K562 (cell line): ENCODE data around the gene USP44. TPM values are rescaled to one million over a fixed set of nuclear protein-coding genes. Genes with fewer than 3 reads are reported as not detected.

ENCODE experiments used
- ATAC-seq: fragments of 200-7000 bp; cut with Tn5 transposase; 3 replicates; pipeline ENCODE4 v1.9.1; 2020; ENCODE audit warnings: moderate library complexity
- BruUV-seq: library from RNA; stranded (reverse); fragments of 400-500 nt; replicated peaks from 2 replicates; lab custom pipeline; 2021; lab: Mats Ljungman, UMichigan
- CTCF ChIA-PET: fragments of 300-600 bp; formaldehyde crosslinking; extraction: SDS; loops from one replicate; lab custom pipeline; 2021; ENCODE audit warnings: low intra/inter-chr PET ratio; lab: Yijun Ruan, JAX
- POLR2A ChIA-PET: fragments of 300-600, 350-650 bp; sonication (Branson Sonifier 250); formaldehyde crosslinking; extraction: SDS; loops from one replicate; lab custom pipeline; 2021; ENCODE audit warnings: antibody characterized with exemption, inconsistent platforms; lab: Yijun Ruan, JAX
- DNase-seq, 4 experiments: peaks; one replicate each; pipeline versions ENCODE4 v3.0.0 to v3.0.0-alpha.2; 2011 to 2018; ENCODE audit warnings: low spot score in 3 of 4, mixed read lengths in 3 of 4; ENCODE audit errors: extremely low read depth in 1 of 4
- FAIRE-seq: peaks from 2 replicates; lab custom pipeline; 2011; peaks lifted over from hg19 to GRCh38; lab: Jason Lieb, UNC
- H2AFZ ChIP-seq: 2 replicates; pipeline ENCODE4 v1.6.0; 2011; ENCODE audit warnings: low read depth, low read length, control low read depth, inconsistent platforms
- H3K27ac ChIP-seq: fragments of 200-600 bp; 3 replicates; pipeline ENCODE4 v1.8.0; 2011; ENCODE audit warnings: low read depth, mild to moderate bottlenecking, control low read depth, inconsistent platforms, low read length, moderate library complexity, mixed read lengths; ENCODE audit errors: extremely low read depth
- H3K27me3 ChIP-seq, 2 experiments: fragments of 300-600 bp in 1 of 2; 2 replicates in 1 of 2; 3 replicates in 1 of 2; pipeline versions ENCODE4 v1.6.0 to v1.8.0; 2011; ENCODE audit warnings: inconsistent platforms in 2 of 2, low read length in 2 of 2, mild to moderate bottlenecking in 1 of 2, mixed read lengths in 1 of 2, moderate library complexity in 1 of 2; ENCODE audit not compliant: control insufficient read depth in 2 of 2, insufficient read depth in 2 of 2
- H3K36me3 ChIP-seq: fragments of 300-600 bp; 3 replicates; pipeline ENCODE4 v1.8.0; 2011; ENCODE audit warnings: mild to moderate bottlenecking, low read length, inconsistent platforms; ENCODE audit not compliant: control insufficient read depth, insufficient read depth
- H3K4me1 ChIP-seq, 2 experiments: fragments of 200-600 bp in 1 of 2; replicated peaks in 1 of 2; 2 replicates in 1 of 2; 3 replicates in 1 of 2; pipeline versions ENCODE4 v1.5.1 to v1.8.0; 2011; ENCODE audit warnings: inconsistent platforms in 2 of 2, low read length in 2 of 2, mild to moderate bottlenecking in 1 of 2, mixed read lengths in 1 of 2, moderate library complexity in 1 of 2; ENCODE audit not compliant: control insufficient read depth in 2 of 2, insufficient read depth in 2 of 2
- H3K4me2 ChIP-seq: 2 replicates; pipeline ENCODE4 v1.6.1; 2011; ENCODE audit warnings: low read length, control low read depth, inconsistent platforms, mixed read lengths; ENCODE audit not compliant: insufficient read depth
- H3K4me3 ChIP-seq: fragments of 200-600 bp; sonication (generic), shearing (Covaris generic); 2 replicates; pipeline ENCODE4 v1.5.1; 2016; ENCODE audit warnings: control low read depth, inconsistent platforms
- H3K79me2 ChIP-seq: fragments of 200-600 bp; 3 replicates; pipeline ENCODE4 v1.8.0; 2011; ENCODE audit warnings: low read length, inconsistent platforms; ENCODE audit not compliant: control insufficient read depth, insufficient read depth
- H3K9ac ChIP-seq, 2 experiments: 2 replicates each; pipeline versions ENCODE4 v1.6.0 to v1.6.1; 2011; ENCODE audit warnings: low read depth in 2 of 2, low read length in 2 of 2, control low read depth in 1 of 2, inconsistent platforms in 1 of 2, mild to moderate bottlenecking in 1 of 2, mixed read lengths in 1 of 2; ENCODE audit not compliant: insufficient read depth in 1 of 2
- H3K9me1 ChIP-seq: one replicate; pipeline ENCODE4 v1.6.0; 2011; ENCODE audit warnings: inconsistent platforms, mild to moderate bottlenecking, low read length, moderate library complexity; ENCODE audit not compliant: control insufficient read depth, insufficient read depth
- H3K9me3 ChIP-seq: replicated peaks from 2 replicates; pipeline ENCODE4 v1.5.1; 2011; ENCODE audit warnings: low read depth, low read length, inconsistent platforms; ENCODE audit not compliant: control insufficient read depth, insufficient read depth
- H4K20me1 ChIP-seq: replicated peaks from 2 replicates; pipeline ENCODE4 v1.6.1; 2011; ENCODE audit warnings: low read length, inconsistent platforms, mixed read lengths; ENCODE audit not compliant: control insufficient read depth, insufficient read depth
- ADNP ChIP-seq: fragments of 200-800 bp; sonication (Bioruptor generic); IDR thresholded peaks from 2 replicates; pipeline ENCODE4 v1.6.1; 2016; ENCODE audit warnings: missing genetic modification characterization, missing compliant biosample characterization
- ARHGAP35 ChIP-seq: fragments of 450-650 bp; IDR thresholded peaks from 2 replicates; pipeline ENCODE4 v1.6.1; 2018; ENCODE audit not compliant: partially characterized antibody
- CBX5 ChIP-seq: IDR thresholded peaks from 2 replicates; pipeline ENCODE4 v1.6.1; 2014; ENCODE audit warnings: low read depth, borderline replicate concordance
- HMG20A ChIP-seq: fragments of 450-650 bp; formaldehyde crosslinking; conservative IDR thresholded peaks from 2 replicates; pipeline ENCODE4 v1.4.0; 2020; ENCODE audit warnings: mild to moderate bottlenecking, mixed read lengths
- LCOR ChIP-seq: sonication (generic); formaldehyde crosslinking; IDR thresholded peaks from 2 replicates; pipeline ENCODE4 v1.8.0; 2022; ENCODE audit warnings: mild to moderate bottlenecking, missing genetic modification reagents
- MED1 ChIP-seq: sonication (generic); formaldehyde crosslinking; IDR thresholded peaks from 2 replicates; pipeline ENCODE4 v1.8.1; 2023; ENCODE audit warnings: missing genetic modification reagents, borderline replicate concordance
- POLR2G ChIP-seq: fragments of 200-400 bp; formaldehyde crosslinking; IDR thresholded peaks from 2 replicates; pipeline ENCODE4 v1.6.1; 2017; ENCODE audit warnings: low read depth, mild to moderate bottlenecking, antibody characterized with exemption, low read length, moderate library complexity
- PRPF4 ChIP-seq: fragments of 200-400 bp; formaldehyde crosslinking; IDR thresholded peaks from one replicate; pipeline ENCODE4 v1.6.1; 2017; ENCODE audit warnings: low read length, low read depth, mild to moderate bottlenecking; ENCODE audit not compliant: insufficient read depth, poor library complexity, severe bottlenecking
- RB1 ChIP-seq: fragments of 450-650 bp; IDR thresholded peaks from 2 replicates; pipeline ENCODE4 v1.6.1; 2017; ENCODE audit warnings: low read depth, mild to moderate bottlenecking
- RFX5 ChIP-seq: IDR thresholded peaks from 2 replicates; pipeline ENCODE4 v1.6.1; 2011; ENCODE audit warnings: low read depth, mild to moderate bottlenecking, improper control_type of control experiment, low read length
- SIN3A ChIP-seq, 2 experiments: fragments of 150-350 bp in 1 of 2; IDR thresholded peaks; 2 replicates each; pipeline ENCODE4 v1.6.1; 2011 to 2016; ENCODE audit warnings: borderline replicate concordance in 2 of 2, low read depth in 2 of 2, low read length in 2 of 2, mild to moderate bottlenecking in 2 of 2, moderate library complexity in 2 of 2; ENCODE audit not compliant: control insufficient read depth in 1 of 2
- TAF15 ChIP-seq: fragments of 200-400 bp; formaldehyde crosslinking; IDR thresholded peaks from 2 replicates; pipeline ENCODE4 v1.6.1; 2017; ENCODE audit warnings: mild to moderate bottlenecking, low read depth, low read length, moderate library complexity
- TRIM24 ChIP-seq, 2 experiments: fragments of 450-650 bp; IDR thresholded peaks; 2 replicates each; pipeline ENCODE4 v1.6.1; 2016
- ZKSCAN1 ChIP-seq: fragments of 150-350 bp; IDR thresholded peaks from 2 replicates; pipeline ENCODE4 v1.6.1; 2016; ENCODE audit warnings: low read depth, low read length
- ZMIZ1 ChIP-seq, 2 experiments: fragments of 150-350 bp in 1 of 2; IDR thresholded peaks; 2 replicates each; pipeline ENCODE4 v1.6.1; 2012 to 2016; ENCODE audit warnings: low read depth in 2 of 2, low read length in 2 of 2, mild to moderate bottlenecking in 1 of 2, moderate library complexity in 1 of 2
- ZNF316 ChIP-seq: fragments of 450-650 bp; IDR thresholded peaks from 2 replicates; pipeline ENCODE4 v1.6.1; 2016
- ZNF764 ChIP-seq: fragments of 250-450 bp; sonication (Bioruptor Pico); IDR thresholded peaks from 2 replicates; pipeline ENCODE4 v1.4.0; 2020; ENCODE audit warnings: low read depth, mild to moderate bottlenecking, moderate library complexity
- WGBS: fragments of 100-300 bp; shearing (Covaris generic); methylation state at CpG from one replicate; pipeline ENCODE4 v1.1.6; 2016; ENCODE audit warnings: low coverage, mixed read lengths; ENCODE audit not compliant: insufficient coverage; ENCODE audit errors: missing lambda C conversion rate; 5-methylcytosine and 5-hydroxymethylcytosine counted together
- in situ Hi-C: fragments of 300-500 bp; cut with MboI; formaldehyde crosslinking; loops from 4 replicates; pipeline ENCODE4 v1.15.0; 2018; ENCODE audit warnings: inconsistent platforms, mixed read lengths
- intact Hi-C: fragments of 100-400 bp; cut with micrococcal nuclease; formaldehyde crosslinking; loops from 2 replicates; pipeline ENCODE4 v1.14.2; 2022
- polyA plus RNA-seq, 8 experiments: library from polyadenylated mRNA; depleted of rRNA in 4 of 8; stranded (reverse) in 5 of 8; unstranded in 3 of 8; fragments of >200 nt; fragmentation: Nextera tagmentation in 2 of 8; fragmentation: Illumina TruSeq in 1 of 8; extraction: Ambion mirVana in 2 of 8; extraction: Trizol in 1 of 8; gene quantifications; 2 replicates each; pipeline versions ENCODE4 v1.2.1 to v1.2.3, GENCODE V29; 2011 to 2014; ENCODE audit warnings: inconsistent platforms in 1 of 8, missing spikeins in 1 of 8
- total RNA-seq, 7 experiments: library from RNA; depleted of rRNA in 6 of 7; stranded (reverse); fragments of >200 nt in 6 of 7; fragmentation: Illumina TruSeq in 2 of 7; extraction: Trizol in 2 of 7; gene quantifications; 2 replicates each; pipeline versions ENCODE4 v1.2.1 to v1.2.3, GENCODE V29; 2011 to 2021; ENCODE audit warnings: low replicate concordance in 1 of 7
- TF ChIP-seq, protein P1 (sequence below): fragments of 450-650 bp; IDR thresholded peaks from 2 replicates; pipeline ENCODE4 v1.6.1; 2018; ENCODE audit warnings: mild to moderate bottlenecking, low read depth; ENCODE audit not compliant: partially characterized antibody

Gene USP44
- total and polyA plus RNA-seq, 9 of the 15 experiments (the other 6 are each of a cell fraction or from before 2014, with no cell fraction given), result 2.1 to 5.7 (median 2.8) TPM

- TF ChIP-seq ZNF764 (CRISPR knock-in tag), result no peak
- TF ChIP-seq ZNF316, result no peak
- no peak for TF ChIP-seq TRIM24 (IDR thresholded peaks at IDR 0.05)
- TF ChIP-seq PRPF4, result no peak
- TF ChIP-seq HMG20A (CRISPR knock-in tag), result no peak
- TF ChIP-seq ADNP, result no peak
Measured at GRCh38 chr12:95594136-95594535, 42.9 kb upstream of the USP44 start (continued).

DNA sequence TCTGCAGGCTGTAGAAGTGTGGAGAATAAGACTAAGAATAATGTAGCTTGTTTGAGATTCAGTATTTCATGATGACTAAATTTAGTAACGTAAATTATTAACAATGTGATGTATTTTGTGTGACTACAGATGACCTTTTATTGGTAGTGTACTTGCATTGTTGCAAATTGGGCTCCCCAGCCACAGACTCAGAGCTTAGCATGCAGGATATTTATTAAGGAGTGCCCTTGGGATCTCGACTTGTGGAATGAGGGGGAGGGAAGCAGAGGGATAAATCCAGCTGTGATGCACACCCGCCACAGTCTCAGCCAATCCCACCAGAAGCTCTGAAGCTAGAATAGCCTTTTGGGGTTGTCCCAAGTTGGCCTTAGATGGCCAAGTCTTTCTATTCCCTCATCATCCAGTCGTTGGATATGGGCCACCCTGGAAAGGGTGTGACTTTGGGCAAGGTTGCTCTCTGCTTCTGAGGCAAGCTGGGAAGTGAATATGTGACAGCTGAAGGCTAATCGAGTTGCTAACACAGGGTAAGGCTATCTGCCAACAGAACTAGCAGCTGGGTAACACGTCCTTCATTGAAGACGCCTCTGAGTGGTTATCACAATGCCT is 42.1 kb upstream of the USP44 start:
- FAIRE-seq, result no peak
- Histone ChIP-seq H3K9me1 (no peaks in the 10 kb centered on the region), H3K4me2 (no peak overlapping the region), H3K79me2 (no peaks in the 10 kb centered on the region), H3K4me1 (no peaks in the 10 kb centered on the region), H3K27ac (no peak overlapping the region), H3K4me3 (no peak overlapping the region), H3K9ac (no peak overlapping the region), H3K9me3 (no peaks in the 10 kb centered on the region), H3K27me3 (peaks cover 2 to 15% of the 10 kb centered on the region in 2 experiments; a peak in 4 of 5 replicates), H3K36me3 (no peaks in the 10 kb centered on the region), H4K20me1 (no peaks in the 10 kb centered on the region), H2AFZ (no peak overlapping the region)
- BruUV-seq, result no TSS peak
- ATAC-seq, result no peak
- ChIA-PET CTCF (no interaction called here), POLR2A (no interaction called here)
- WGBS, result 0% methylated on average over 7 of the region's 7 CpGs
- in situ Hi-C loops, result no loop called here
- intact Hi-C loops, result no loop called here
- DNase-seq, result no peak
- TF ChIP-seq ARHGAP35 (no peak), POLR2G (no peak), TAF15 (no peak), SIN3A (IDR thresholded peaks at IDR 0.05; ENCODE audit: borderline replicate concordance in 2 of 2, control insufficient read depth in 1 of 2, low read depth in 2 of 2, low read length in 2 of 2) (no peak), ZMIZ1 (IDR thresholded peaks at IDR 0.05; ENCODE audit: low read depth in 2 of 2, low read length in 2 of 2) (no peak), RFX5 (no peak), LCOR (CRISPR knock-in tag) (no peak), CBX5 (no peak), RB1 (no peak), ZKSCAN1 (no peak), MED1 (no peak)
- TF ChIP-seq, protein P1, sequence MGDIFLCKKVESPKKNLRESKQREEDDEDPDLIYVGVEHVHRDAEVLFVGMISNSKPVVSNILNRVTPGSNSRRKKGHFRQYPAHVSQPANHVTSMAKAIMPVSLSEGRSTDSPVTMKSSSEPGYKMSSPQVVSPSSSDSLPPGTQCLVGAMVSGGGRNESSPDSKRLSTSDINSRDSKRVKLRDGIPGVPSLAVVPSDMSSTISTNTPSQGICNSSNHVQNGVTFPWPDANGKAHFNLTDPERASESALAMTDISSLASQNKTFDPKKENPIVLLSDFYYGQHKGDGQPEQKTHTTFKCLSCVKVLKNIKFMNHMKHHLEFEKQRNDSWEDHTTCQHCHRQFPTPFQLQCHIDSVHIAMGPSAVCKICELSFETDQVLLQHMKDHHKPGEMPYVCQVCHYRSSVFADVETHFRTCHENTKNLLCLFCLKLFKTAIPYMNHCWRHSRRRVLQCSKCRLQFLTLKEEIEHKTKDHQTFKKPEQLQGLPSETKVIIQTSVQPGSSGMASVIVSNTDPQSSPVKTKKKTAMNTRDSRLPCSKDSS, result no peak
